ENCODE results near the gene LAMA5. TPM values are rescaled to one million over a fixed set of nuclear protein-coding genes. Genes with fewer than 3 reads are reported as not detected.

LAMA5 gene
- total RNA-seq, 1 experiment from 2014 or later: 321 TPM

DNA sequence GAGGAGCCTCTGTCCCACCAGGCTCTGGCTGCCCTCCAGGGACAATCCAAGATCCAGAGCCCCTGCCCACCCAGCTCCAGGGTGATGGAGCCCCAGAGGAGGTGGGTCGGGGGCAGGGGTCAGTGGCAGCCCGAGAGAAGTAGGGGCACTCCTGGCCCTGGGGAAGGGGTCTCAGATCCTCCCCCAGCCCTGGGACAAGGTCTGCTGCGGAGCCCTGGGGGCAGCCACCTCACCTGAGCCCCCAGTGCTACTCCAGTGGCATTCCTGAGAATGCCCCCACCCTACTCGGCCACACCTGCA, 2.7 kb upstream of the LAMA5 start:
- no peak for TF ChIP-seq YY1 (IDR thresholded peaks at IDR 0.05; ENCODE audit: extremely low read depth, insufficient replicate concordance, low read depth, low read length)
- no peak for TF ChIP-seq SP1 (IDR thresholded peaks at IDR 0.05; ENCODE audit: low read depth)
- TF ChIP-seq JUND (IDR thresholded peaks at IDR 0.05): no peak
- TF ChIP-seq ATF3 (IDR thresholded peaks at IDR 0.05): no peak
- no peak for TF ChIP-seq CBX3 (IDR thresholded peaks at IDR 0.05; ENCODE audit: low read depth)
- no peak for TF ChIP-seq EZH2 (IDR thresholded peaks at IDR 0.05)
- no peak for TF ChIP-seq ZNF274 (IDR thresholded peaks at IDR 0.05; ENCODE audit: low read depth, low read length)
- TF ChIP-seq ELF1 (IDR thresholded peaks at IDR 0.05; ENCODE audit: borderline replicate concordance, low read depth): no peak
- TF ChIP-seq, protein P1, sequence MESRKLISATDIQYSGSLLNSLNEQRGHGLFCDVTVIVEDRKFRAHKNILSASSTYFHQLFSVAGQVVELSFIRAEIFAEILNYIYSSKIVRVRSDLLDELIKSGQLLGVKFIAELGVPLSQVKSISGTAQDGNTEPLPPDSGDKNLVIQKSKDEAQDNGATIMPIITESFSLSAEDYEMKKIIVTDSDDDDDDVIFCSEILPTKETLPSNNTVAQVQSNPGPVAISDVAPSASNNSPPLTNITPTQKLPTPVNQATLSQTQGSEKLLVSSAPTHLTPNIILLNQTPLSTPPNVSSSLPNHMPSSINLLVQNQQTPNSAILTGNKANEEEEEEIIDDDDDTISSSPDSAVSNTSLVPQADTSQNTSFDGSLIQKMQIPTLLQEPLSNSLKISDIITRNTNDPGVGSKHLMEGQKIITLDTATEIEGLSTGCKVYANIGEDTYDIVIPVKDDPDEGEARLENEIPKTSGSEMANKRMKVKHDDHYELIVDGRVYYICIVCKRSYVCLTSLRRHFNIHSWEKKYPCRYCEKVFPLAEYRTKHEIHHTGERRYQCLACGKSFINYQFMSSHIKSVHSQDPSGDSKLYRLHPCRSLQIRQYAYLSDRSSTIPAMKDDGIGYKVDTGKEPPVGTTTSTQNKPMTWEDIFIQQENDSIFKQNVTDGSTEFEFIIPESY (IDR thresholded peaks at IDR 0.05; ENCODE audit: extremely low read depth, insufficient replicate concordance, low read length): no peak
- no peak for TF ChIP-seq POLR2A (IDR thresholded peaks at IDR 0.05; ENCODE audit: borderline replicate concordance, extremely low read depth, insufficient read depth, insufficient read length)
- TF ChIP-seq TCF7L2 (IDR thresholded peaks at IDR 0.05; ENCODE audit: borderline replicate concordance, extremely low read depth, insufficient read depth, insufficient read length): no peak
- no peak for TF ChIP-seq EZH2phosphoT487 (IDR thresholded peaks at IDR 0.05; ENCODE audit: borderline replicate concordance)
- no peak for TF ChIP-seq CEBPB (IDR thresholded peaks at IDR 0.05; ENCODE audit: low read depth)
- TF ChIP-seq RAD21 (IDR thresholded peaks at IDR 0.05; ENCODE audit: low read depth): no peak
- CTCF ChIA-PET: interaction anchor here (1.7 kb wide), 1 partner anchor 11 kb away, joined by 8 read pairs; no protein-coding TSS in a partner anchor
- peak overlapping the region; percentile 51 for H3K9ac ChIP-seq (ENCODE audit: low read length)
- no peaks in the 10 kb centered on the region for H3K9me3 ChIP-seq (ENCODE audit: control insufficient read depth in 1 of 2, insufficient read depth in 1 of 2, low read depth in 1 of 2, low read length in 2 of 2)
- RAD21 ChIA-PET (ENCODE audit: low non-redundant PET in 1 of 2, low total read pairs in 2 of 2, uncharacterized antibody in 2 of 2, unreplicated experiment in 2 of 2): no interaction called here
- H3K4me3 ChIP-seq (replicated peaks in 1 of 2; ENCODE audit: low read depth in 1 of 2, low read length in 2 of 2): peak overlapping the region in 1 of 2 experiments; percentile 83; a peak in 3 of 4 replicates
- H3K36me3 ChIP-seq (ENCODE audit: control insufficient read depth in 1 of 2, insufficient read depth in 2 of 2, low read length in 2 of 2): no peaks in the 10 kb centered on the region
- peak overlapping the region; percentile 100 for H3K4me2 ChIP-seq (ENCODE audit: low read length)
- DNase-seq (ENCODE audit: low read depth, low spot score): no peak
- H3K79me2 ChIP-seq (ENCODE audit: insufficient read depth, low read length): peaks cover 22% of the 10 kb centered on the region
- POLR2A ChIA-PET: interaction anchor here (1.4 to 1.6 kb wide), 2 partner anchors 10 to 20 kb away, joined by 5 to 6 read pairs; no protein-coding TSS in a partner anchor
- ATAC-seq: no peak
- H3K27me3 ChIP-seq (ENCODE audit: insufficient read depth, low read length): no peaks in the 10 kb centered on the region
- H4K20me1 ChIP-seq (ENCODE audit: insufficient read depth): no peaks in the 10 kb centered on the region
- peak overlapping the region; percentile 74 for H3K27ac ChIP-seq (ENCODE audit: low read depth, low read length)
- H3K4me1 ChIP-seq (ENCODE audit: control insufficient read depth in 1 of 2, insufficient read depth in 2 of 2, low read length in 2 of 2): peaks cover 47 to 65% of the 10 kb centered on the region in 2 experiments
- BruUV-seq (replicated peaks): no TSS peak
- H2AFZ ChIP-seq (ENCODE audit: low read depth, low read length, poor library complexity, severe bottlenecking): no peak overlapping the region
- intact Hi-C loops (cut with micrococcal nuclease): loop anchor here (5.0 kb wide), 1 partner anchor 67 kb away; the partner anchor contains the start of gene ADRM1
- H3K9me2 ChIP-seq (ENCODE audit: insufficient read depth): no peaks in the 10 kb centered on the region
